GM12864 (cell line): ENCODE results near the gene IRF2BPL.

Experiments used
- DNase-seq: peaks from one replicate; pipeline ENCODE4 v3.0.0-alpha.2; 2011; ENCODE audit warnings: low read depth
- H3K4me3 ChIP-seq: 2 replicates; pipeline ENCODE4 v1.5.1; 2011; ENCODE audit warnings: mild to moderate bottlenecking, low read depth, low read length, control low read depth
- CTCF ChIP-seq: IDR thresholded peaks from 2 replicates; pipeline ENCODE4 v1.5.1; 2011; ENCODE audit warnings: low read depth, mild to moderate bottlenecking, moderate library complexity, low read length, control low read depth, inconsistent platforms; ENCODE audit errors: missing control alignments

IRF2BPL gene

GRCh38 chr14:77007183-77007974, 21.1 kb downstream of the IRF2BPL start:
- no peak for DNase-seq
- no peak for TF ChIP-seq CTCF
- no peak overlapping the region for H3K4me3 ChIP-seq

- DNase-seq = no peak
- H3K4me3 ChIP-seq = no peak overlapping the region
- TF ChIP-seq CTCF = no peak
Observed at GRCh38 chr14:77006132-77006531, 22.4 kb downstream of the IRF2BPL start.

- H3K4me3 ChIP-seq = no peak overlapping the region
- no peak for TF ChIP-seq CTCF
- no peak for DNase-seq
Observed at GRCh38 chr14:77005559-77005958, 22.9 kb downstream of the IRF2BPL start.

GRCh38 chr14:77004711-77005460, 23.6 kb downstream of the IRF2BPL start:
- H3K4me3 ChIP-seq = no peak overlapping the region
- no peak for DNase-seq
- no peak for TF ChIP-seq CTCF

- no peak for TF ChIP-seq CTCF
Observed at GRCh38 chr14:77003960-77004710, 24.4 kb downstream of the IRF2BPL start.

GRCh38 chr14:77002889-77003288, 25.6 kb downstream of the IRF2BPL start:
- no peak for DNase-seq
- TF ChIP-seq CTCF = no peak
- H3K4me3 ChIP-seq = no peak overlapping the region

More at GRCh38 chr14:77003960-77004710, 24.4 kb downstream of the IRF2BPL start:
- H3K4me3 ChIP-seq = no peak overlapping the region
- DNase-seq = no peak
